ENCODE data around the gene MICAL2. TPM values are rescaled to one million over a fixed set of nuclear protein-coding genes. Genes with fewer than 3 reads are reported as not detected.

MICAL2 gene
- total RNA-seq, 2 donors from 2014 or later = 13.1 to 285 TPM

DNA sequence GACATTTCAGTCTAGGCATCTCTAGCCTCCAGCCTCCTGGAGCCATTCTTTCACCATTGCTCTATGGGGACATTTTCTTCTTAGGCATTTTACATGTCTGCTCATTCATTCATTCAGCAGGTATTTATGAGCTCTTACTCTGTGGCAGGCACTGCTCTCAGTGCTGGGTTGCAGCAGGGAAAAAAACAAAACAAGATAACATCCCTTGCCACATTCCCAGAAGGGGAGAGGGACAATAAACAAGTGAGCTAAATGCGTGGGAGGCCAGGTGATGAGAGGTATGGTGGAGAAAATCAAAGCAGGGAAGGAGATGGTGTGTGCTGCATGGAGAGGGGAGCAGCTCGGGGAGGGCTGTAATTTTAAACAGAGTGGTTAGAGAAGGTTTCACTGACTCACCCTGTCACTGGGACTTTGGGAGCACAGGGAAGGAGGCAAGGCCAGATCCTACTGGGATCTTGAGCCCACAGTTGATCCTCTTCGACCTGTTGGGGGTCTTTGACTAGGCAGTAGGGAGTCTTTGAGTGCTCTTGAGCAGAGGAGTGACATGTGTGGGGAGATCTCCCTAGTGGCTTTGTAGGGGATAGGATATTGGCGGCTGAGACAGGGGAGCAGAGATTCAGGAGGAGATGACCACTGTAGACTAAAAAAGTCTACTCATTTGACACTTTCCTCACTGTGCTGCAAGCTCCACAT is 17.0 kb downstream of the MICAL2 start:
- TF ChIP-seq, protein P1, sequence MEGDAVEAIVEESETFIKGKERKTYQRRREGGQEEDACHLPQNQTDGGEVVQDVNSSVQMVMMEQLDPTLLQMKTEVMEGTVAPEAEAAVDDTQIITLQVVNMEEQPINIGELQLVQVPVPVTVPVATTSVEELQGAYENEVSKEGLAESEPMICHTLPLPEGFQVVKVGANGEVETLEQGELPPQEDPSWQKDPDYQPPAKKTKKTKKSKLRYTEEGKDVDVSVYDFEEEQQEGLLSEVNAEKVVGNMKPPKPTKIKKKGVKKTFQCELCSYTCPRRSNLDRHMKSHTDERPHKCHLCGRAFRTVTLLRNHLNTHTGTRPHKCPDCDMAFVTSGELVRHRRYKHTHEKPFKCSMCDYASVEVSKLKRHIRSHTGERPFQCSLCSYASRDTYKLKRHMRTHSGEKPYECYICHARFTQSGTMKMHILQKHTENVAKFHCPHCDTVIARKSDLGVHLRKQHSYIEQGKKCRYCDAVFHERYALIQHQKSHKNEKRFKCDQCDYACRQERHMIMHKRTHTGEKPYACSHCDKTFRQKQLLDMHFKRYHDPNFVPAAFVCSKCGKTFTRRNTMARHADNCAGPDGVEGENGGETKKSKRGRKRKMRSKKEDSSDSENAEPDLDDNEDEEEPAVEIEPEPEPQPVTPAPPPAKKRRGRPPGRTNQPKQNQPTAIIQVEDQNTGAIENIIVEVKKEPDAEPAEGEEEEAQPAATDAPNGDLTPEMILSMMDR (IDR thresholded peaks at IDR 0.05) = no peak
- TF ChIP-seq POLR2AphosphoS5 (IDR thresholded peaks at IDR 0.05) = no peak
- TF ChIP-seq POLR2A (IDR thresholded peaks at IDR 0.05) = no peak
- Histone ChIP-seq H3K27ac (no peak overlapping the region), H3K36me3 (no peaks in the 10 kb centered on the region), H3K27me3 (replicated peaks; ENCODE audit: insufficient read depth) (no peaks in the 10 kb centered on the region), H3K9me3 (no peaks in the 10 kb centered on the region), H3K4me1 (replicated peaks) (no peaks in the 10 kb centered on the region), H3K4me3 (no peak overlapping the region)
- WGBS = 74% methylated on average over 4 of the region's 4 CpGs
- no peak for DNase-seq (ENCODE audit: low spot score)
- intact Hi-C loops (cut with DNase I) = no loop called here

DNA sequence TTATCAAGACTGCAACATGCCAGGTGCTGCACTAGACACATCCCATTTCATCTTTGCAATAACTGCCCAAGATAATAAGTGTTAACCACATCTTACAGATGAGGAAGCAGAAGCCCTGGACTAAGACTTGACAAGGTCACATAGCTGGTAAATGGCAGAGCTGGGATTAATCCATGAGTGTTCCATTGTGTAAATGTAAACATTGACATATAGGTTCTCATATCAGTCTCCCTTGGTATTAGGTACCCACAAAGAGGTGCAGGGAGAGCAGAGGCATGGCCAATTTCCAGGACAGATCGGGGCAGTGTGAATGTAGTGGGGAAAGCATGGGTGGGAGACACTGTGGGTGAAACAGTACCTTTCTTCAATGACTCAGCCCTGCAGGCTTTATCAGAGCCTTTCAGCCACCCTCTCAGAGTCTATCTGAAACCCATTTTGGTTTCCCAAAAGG is 17.9 kb downstream of the MICAL2 start:
- intact Hi-C loops (cut with DNase I) = no loop called here
- Histone ChIP-seq H3K27ac (no peak overlapping the region), H3K4me3 (no peak overlapping the region), H3K27me3 (replicated peaks; ENCODE audit: insufficient read depth) (no peaks in the 10 kb centered on the region), H3K9me3 (no peaks in the 10 kb centered on the region), H3K36me3 (no peaks in the 10 kb centered on the region), H3K4me1 (replicated peaks) (no peaks in the 10 kb centered on the region)
- 87% methylated on average over 1 of the region's 1 CpG for WGBS
- DNase-seq (ENCODE audit: low spot score) = no peak
- TF ChIP-seq, protein P1 (IDR thresholded peaks at IDR 0.05) = no peak
- TF ChIP-seq POLR2AphosphoS5 (IDR thresholded peaks at IDR 0.05) (no peak), POLR2A (IDR thresholded peaks at IDR 0.05) (no peak)

DNA sequence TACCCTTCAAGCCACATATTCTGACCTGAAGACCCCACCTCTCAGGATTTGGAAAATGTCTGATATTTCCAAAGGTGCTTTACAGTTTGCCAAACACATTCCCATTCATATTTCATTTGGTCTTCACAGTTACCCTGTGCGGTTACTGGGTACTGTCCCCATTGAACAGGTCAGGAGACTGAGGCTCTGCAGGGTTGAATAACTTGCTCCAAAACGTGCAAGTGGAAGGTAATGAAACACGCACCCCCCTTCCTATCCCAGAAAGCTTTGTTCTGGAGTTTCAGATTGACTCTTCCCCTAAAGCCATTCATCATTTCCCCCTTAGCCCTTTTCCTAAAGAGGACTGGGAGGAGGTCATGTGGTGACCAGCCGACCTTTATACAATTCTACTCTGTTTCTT is 18.8 kb downstream of the MICAL2 start:
- Histone ChIP-seq H3K4me1 (replicated peaks) (no peaks in the 10 kb centered on the region), H3K27ac (no peak overlapping the region), H3K9me3 (no peaks in the 10 kb centered on the region), H3K4me3 (no peak overlapping the region), H3K27me3 (replicated peaks; ENCODE audit: insufficient read depth) (no peaks in the 10 kb centered on the region), H3K36me3 (no peaks in the 10 kb centered on the region)
- 86% methylated on average over 4 of the region's 4 CpGs for WGBS
- intact Hi-C loops (cut with DNase I) = no loop called here
- TF ChIP-seq, protein P1 (IDR thresholded peaks at IDR 0.05) = no peak
- no peak for TF ChIP-seq POLR2A (IDR thresholded peaks at IDR 0.05)
- no peak for TF ChIP-seq POLR2AphosphoS5 (IDR thresholded peaks at IDR 0.05)
- no peak for DNase-seq (ENCODE audit: low spot score)

DNA sequence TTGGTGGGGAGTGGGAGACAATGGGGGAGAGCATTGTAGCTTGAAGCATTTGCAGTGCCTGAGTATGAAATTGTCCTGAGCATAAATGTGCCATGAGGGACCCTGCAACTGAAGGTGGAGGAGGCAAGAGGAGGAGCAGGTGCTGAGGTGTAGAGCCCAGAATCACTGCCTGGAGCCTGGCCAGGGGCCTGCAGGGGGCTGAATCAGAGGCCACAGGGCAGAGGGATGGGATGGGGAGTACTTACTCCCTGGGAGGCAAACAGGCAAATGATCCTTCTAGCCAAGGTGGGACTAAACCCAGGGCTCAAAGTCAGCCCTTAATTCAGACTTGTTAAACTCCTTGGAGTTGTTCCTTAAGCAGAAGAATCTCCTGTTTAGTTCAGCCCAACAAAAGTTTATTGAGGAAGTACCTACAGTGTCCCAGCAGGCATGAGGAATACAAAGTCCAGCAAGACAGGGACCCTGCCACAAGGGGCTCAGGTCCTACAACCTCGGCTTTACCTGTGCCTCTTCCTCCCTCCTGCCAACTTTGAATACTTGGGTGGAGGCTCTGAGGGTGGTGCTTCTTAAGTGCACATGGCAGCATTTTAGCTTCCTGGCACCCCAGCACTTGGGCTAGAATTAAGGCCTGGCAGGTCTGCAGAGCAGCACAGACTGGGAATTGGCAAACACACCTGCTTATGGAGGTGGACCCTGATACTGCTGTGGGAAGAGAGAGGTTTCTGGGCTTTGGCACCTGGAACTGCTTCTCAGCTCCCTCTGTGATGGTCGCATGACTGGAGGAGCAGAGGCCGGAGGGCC is 20.0 kb downstream of the MICAL2 start:
- Histone ChIP-seq H3K36me3 (no peaks in the 10 kb centered on the region), H3K9me3 (no peaks in the 10 kb centered on the region), H3K27me3 (replicated peaks; ENCODE audit: insufficient read depth) (no peaks in the 10 kb centered on the region), H3K4me1 (replicated peaks) (no peaks in the 10 kb centered on the region), H3K27ac (no peak overlapping the region), H3K4me3 (no peak overlapping the region)
- TF ChIP-seq, protein P1 (IDR thresholded peaks at IDR 0.05) = no peak
- no peak for TF ChIP-seq POLR2A (IDR thresholded peaks at IDR 0.05)
- no peak for TF ChIP-seq POLR2AphosphoS5 (IDR thresholded peaks at IDR 0.05)
- DNase-seq (ENCODE audit: low spot score) = no peak
- WGBS = 100% methylated on average over 3 of the region's 3 CpGs
- intact Hi-C loops (cut with DNase I) = no loop called here
